Chondrocyte (in vitro differentiated cells): ENCODE measurements around the gene SMPD3. TPM values are rescaled to one million over a fixed set of nuclear protein-coding genes. Genes with fewer than 3 reads are reported as not detected.
A peak's percentile ranks its signal among the peaks of the same experiment; 100 is the strongest.
"Not testable (repeated sequence)": the region's sequence is repeated elsewhere in the genome, so short reads cannot be mapped to it uniquely, and the experiment has no call there.

Experiments
- DNase-seq: peaks from one replicate; pipeline ENCODE4 v3.0.0; 2021; ENCODE audit warnings: mixed read lengths, low spot score
- H3K27ac Mint-ChIP-seq: one replicate; pipeline ENCODE4 v1.8.0; 2021; ENCODE audit warnings: mild to moderate bottlenecking, moderate library complexity, mixed read lengths; ENCODE audit not compliant: unreplicated experiment
- H3K27me3 Mint-ChIP-seq: 2 replicates; pipeline ENCODE4 v1.8.0; 2021; ENCODE audit warnings: low read depth, mixed read lengths
- H3K36me3 Mint-ChIP-seq: 2 replicates; pipeline ENCODE4 v1.8.0; 2021; ENCODE audit warnings: low read depth, mixed read lengths
- H3K4me1 Mint-ChIP-seq: 2 replicates; pipeline ENCODE4 v1.8.0; 2021; ENCODE audit warnings: low read depth, mild to moderate bottlenecking, mixed read lengths
- H3K4me3 Mint-ChIP-seq: one replicate; pipeline ENCODE4 v1.8.0; 2021; ENCODE audit warnings: mild to moderate bottlenecking, moderate library complexity, mixed read lengths; ENCODE audit not compliant: unreplicated experiment
- H3K9me3 Mint-ChIP-seq: 2 replicates; pipeline ENCODE4 v1.8.0; 2021; ENCODE audit warnings: low read depth, mixed read lengths
- CTCF ChIP-seq: fragments of 200-600 bp; sonication (generic); IDR thresholded peaks from 2 replicates; pipeline ENCODE4 v1.5.0; 2021; ENCODE audit warnings: antibody characterized with exemption, mild to moderate bottlenecking, moderate library complexity
- long read RNA-seq: library from polyadenylated mRNA; stranded (forward); transcript quantifications from one replicate; pipeline ENCODE4 v2.0.0, GENCODE V29; 2021
- total RNA-seq: library from RNA; stranded (reverse); gene quantifications from 3 replicates; pipeline ENCODE4 v1.2.1, GENCODE V29; 2021

The SMPD3 gene
- total RNA-seq, result 0.07 TPM in 1 of 3 replicates, not detected in the others
- long read RNA-seq, result 0 reads

- Mint-ChIP-seq H3K27me3 (peaks cover 2% of the 10 kb centered on the region), H3K4me1 (peaks cover 18% of the 10 kb centered on the region), H3K9me3 (no peaks in the 10 kb centered on the region), H3K27ac (no peak within 1 kb of the TSS), H3K4me3 (peak within 1 kb of the TSS; percentile 83), H3K36me3 (no peaks in the 10 kb centered on the region)
- no peak for TF ChIP-seq CTCF
- peak; percentile 100 for DNase-seq
These were observed at the start of gene SMPD3 for GRCh38 chr16:68448360-68448970. Gene SMPD3, minus strand, starts transcription at chr16:68448508. Its CDS starts 76,327 bp downstream, at chr16:68372181.

- H3K36me3 Mint-ChIP-seq, result no peaks in the 10 kb centered on the region
- no peak for DNase-seq
- no peaks in the 10 kb centered on the region for H3K4me1 Mint-ChIP-seq
- H3K27me3 Mint-ChIP-seq, result peaks cover 4% of the 10 kb centered on the region
- no peak overlapping the region for H3K4me3 Mint-ChIP-seq
- no peaks in the 10 kb centered on the region for H3K9me3 Mint-ChIP-seq
- no peak overlapping the region for H3K27ac Mint-ChIP-seq
- no peak for TF ChIP-seq CTCF
These were observed 48.4 kb upstream of the SMPD3 start for GRCh38 chr16:68496689-68497088.

GRCh38 chr16:68494261-68494660 is 46.0 kb upstream of the SMPD3 start:
- H3K36me3 Mint-ChIP-seq, H3K4me3 Mint-ChIP-seq, H3K9me3 Mint-ChIP-seq, H3K27ac Mint-ChIP-seq, H3K27me3 Mint-ChIP-seq, H3K4me1 Mint-ChIP-seq: not testable (repeated sequence)
- peak; percentile 11 for DNase-seq

- Mint-ChIP-seq H3K9me3 (no peaks in the 10 kb centered on the region), H3K27me3 (peaks cover 4% of the 10 kb centered on the region)
- TF ChIP-seq CTCF, result no peak
These were observed 45.2 kb upstream of the SMPD3 start for GRCh38 chr16:68493412-68494070.

GRCh38 chr16:68492543-68493411 is 44.5 kb upstream of the SMPD3 start:
- no peak for TF ChIP-seq CTCF
- peak; percentile 73 for DNase-seq
- H3K27ac Mint-ChIP-seq, result no peak overlapping the region
- peaks cover 4% of the 10 kb centered on the region for H3K27me3 Mint-ChIP-seq
- H3K36me3 Mint-ChIP-seq, result no peaks in the 10 kb centered on the region
- no peaks in the 10 kb centered on the region for H3K4me1 Mint-ChIP-seq
- H3K9me3 Mint-ChIP-seq, result no peaks in the 10 kb centered on the region
- H3K4me3 Mint-ChIP-seq, result no peak overlapping the region

More at GRCh38 chr16:68493412-68494070, 45.2 kb upstream of the SMPD3 start:
- peak; percentile 73 for DNase-seq
- Mint-ChIP-seq H3K4me1 (no peaks in the 10 kb centered on the region), H3K4me3 (no peak overlapping the region), H3K27ac (no peak overlapping the region), H3K36me3 (no peaks in the 10 kb centered on the region)
